ENCODE measurements around the gene ZNF197.
"Not testable (repeated sequence)": the region's sequence is repeated elsewhere in the genome, so short reads cannot be mapped to it uniquely, and the experiment has no call there.

- TF ChIP-seq, protein P1, sequence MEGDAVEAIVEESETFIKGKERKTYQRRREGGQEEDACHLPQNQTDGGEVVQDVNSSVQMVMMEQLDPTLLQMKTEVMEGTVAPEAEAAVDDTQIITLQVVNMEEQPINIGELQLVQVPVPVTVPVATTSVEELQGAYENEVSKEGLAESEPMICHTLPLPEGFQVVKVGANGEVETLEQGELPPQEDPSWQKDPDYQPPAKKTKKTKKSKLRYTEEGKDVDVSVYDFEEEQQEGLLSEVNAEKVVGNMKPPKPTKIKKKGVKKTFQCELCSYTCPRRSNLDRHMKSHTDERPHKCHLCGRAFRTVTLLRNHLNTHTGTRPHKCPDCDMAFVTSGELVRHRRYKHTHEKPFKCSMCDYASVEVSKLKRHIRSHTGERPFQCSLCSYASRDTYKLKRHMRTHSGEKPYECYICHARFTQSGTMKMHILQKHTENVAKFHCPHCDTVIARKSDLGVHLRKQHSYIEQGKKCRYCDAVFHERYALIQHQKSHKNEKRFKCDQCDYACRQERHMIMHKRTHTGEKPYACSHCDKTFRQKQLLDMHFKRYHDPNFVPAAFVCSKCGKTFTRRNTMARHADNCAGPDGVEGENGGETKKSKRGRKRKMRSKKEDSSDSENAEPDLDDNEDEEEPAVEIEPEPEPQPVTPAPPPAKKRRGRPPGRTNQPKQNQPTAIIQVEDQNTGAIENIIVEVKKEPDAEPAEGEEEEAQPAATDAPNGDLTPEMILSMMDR (IDR thresholded peaks at IDR 0.05), result not testable (repeated sequence)
- TF ChIP-seq, protein P2, sequence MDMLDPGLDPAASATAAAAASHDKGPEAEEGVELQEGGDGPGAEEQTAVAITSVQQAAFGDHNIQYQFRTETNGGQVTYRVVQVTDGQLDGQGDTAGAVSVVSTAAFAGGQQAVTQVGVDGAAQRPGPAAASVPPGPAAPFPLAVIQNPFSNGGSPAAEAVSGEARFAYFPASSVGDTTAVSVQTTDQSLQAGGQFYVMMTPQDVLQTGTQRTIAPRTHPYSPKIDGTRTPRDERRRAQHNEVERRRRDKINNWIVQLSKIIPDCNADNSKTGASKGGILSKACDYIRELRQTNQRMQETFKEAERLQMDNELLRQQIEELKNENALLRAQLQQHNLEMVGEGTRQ (IDR thresholded peaks at IDR 0.05), result not testable (repeated sequence)
- not testable (repeated sequence) for TF ChIP-seq REST (IDR thresholded peaks at IDR 0.05); POLR2AphosphoS2 (conservative IDR thresholded peaks at IDR 0.05; ENCODE audit: low read length)
- TF ChIP-seq, protein P3, sequence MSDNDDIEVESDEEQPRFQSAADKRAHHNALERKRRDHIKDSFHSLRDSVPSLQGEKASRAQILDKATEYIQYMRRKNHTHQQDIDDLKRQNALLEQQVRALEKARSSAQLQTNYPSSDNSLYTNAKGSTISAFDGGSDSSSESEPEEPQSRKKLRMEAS (IDR thresholded peaks at IDR 0.05), result not testable (repeated sequence)
Measured at GRCh38 chr3:44577354-44577952, 47.4 kb upstream of the ZNF197 start.
